ENCODE measurements around the gene EFCAB9. TPM values are rescaled to one million over a fixed set of nuclear protein-coding genes. Genes with fewer than 3 reads are reported as not detected.

EFCAB9 gene
- total RNA-seq, 2 experiments from 2014 or later, result not detected

DNA sequence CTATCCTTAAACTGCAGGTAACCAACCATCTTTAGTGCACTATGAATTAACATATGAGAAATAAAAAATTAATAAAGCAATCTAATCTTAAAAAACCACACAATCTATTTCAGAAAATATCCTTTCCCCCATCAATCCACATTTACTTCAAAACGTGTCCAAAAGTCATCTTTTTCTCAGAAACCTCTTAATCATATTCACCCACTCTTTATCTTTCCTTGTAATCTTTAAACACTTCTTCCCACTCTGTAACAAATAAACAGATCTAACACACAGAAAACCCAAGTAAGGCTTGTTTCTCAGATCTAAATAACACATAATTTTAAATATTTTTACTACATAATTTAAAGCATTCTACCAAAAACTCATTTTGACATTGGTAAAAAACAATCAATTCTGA is 44.4 kb downstream of the EFCAB9 start:
- H3K27ac ChIP-seq (ENCODE audit: low read depth, low read length, poor library complexity, severe bottlenecking), result no peak overlapping the region
- intact Hi-C loops (cut with micrococcal nuclease; ENCODE audit: unreplicated experiment), result no loop called here

DNA sequence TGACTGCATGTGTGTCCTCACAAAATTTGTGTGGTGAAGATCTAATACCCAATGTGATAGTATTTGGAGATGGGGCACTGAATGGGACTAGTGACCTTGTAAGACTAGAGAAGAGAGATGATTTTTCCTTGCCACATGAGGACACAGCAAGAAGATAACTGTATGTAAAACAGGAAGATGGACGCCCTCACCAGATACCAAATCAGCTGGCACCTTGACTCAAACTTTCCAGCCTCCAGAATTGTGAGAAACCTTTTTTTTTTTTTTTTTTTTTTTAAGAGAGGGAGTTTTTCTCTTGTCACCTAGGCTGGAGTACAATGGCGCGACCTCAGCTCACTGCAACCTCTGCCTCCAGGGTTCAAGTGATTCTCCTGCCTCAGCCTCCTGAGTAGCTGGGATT is 49.3 kb downstream of the EFCAB9 start:
- DNase-seq (ENCODE audit: low spot score), result no peak
- no peaks in the 10 kb centered on the region; the same call in 1 of the 2 replicates for H3K79me2 ChIP-seq (ENCODE audit: insufficient read depth, low read depth, low read length)
- H3K9me3 ChIP-seq (ENCODE audit: low read length), result no peaks in the 10 kb centered on the region
- no peaks in the 10 kb centered on the region for H3K9me2 ChIP-seq (ENCODE audit: insufficient read depth, low read length)
- no peak overlapping the region for H3K4me3 ChIP-seq (ENCODE audit: low read depth, low read length, poor library complexity, severe bottlenecking)
- no peaks in the 10 kb centered on the region for H3K4me1 ChIP-seq (ENCODE audit: insufficient read depth, low read length, poor library complexity, severe bottlenecking)
- H2AFZ ChIP-seq (ENCODE audit: low read length), result no peak overlapping the region
- no peaks in the 10 kb centered on the region for H3K36me3 ChIP-seq (ENCODE audit: insufficient read depth, low read length)
- BruUV-seq (replicated peaks), result no TSS peak
- H3K27ac ChIP-seq (ENCODE audit: low read depth, low read length, poor library complexity, severe bottlenecking), result no peak overlapping the region
- intact Hi-C loops (cut with micrococcal nuclease; ENCODE audit: unreplicated experiment), result no loop called here
- CTCF ChIA-PET (ENCODE audit: unreplicated experiment), result no interaction called here
- TF ChIP-seq, protein P1, sequence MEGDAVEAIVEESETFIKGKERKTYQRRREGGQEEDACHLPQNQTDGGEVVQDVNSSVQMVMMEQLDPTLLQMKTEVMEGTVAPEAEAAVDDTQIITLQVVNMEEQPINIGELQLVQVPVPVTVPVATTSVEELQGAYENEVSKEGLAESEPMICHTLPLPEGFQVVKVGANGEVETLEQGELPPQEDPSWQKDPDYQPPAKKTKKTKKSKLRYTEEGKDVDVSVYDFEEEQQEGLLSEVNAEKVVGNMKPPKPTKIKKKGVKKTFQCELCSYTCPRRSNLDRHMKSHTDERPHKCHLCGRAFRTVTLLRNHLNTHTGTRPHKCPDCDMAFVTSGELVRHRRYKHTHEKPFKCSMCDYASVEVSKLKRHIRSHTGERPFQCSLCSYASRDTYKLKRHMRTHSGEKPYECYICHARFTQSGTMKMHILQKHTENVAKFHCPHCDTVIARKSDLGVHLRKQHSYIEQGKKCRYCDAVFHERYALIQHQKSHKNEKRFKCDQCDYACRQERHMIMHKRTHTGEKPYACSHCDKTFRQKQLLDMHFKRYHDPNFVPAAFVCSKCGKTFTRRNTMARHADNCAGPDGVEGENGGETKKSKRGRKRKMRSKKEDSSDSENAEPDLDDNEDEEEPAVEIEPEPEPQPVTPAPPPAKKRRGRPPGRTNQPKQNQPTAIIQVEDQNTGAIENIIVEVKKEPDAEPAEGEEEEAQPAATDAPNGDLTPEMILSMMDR (conservative IDR thresholded peaks at IDR 0.05; ENCODE audit: low read length), result no peak
- TF ChIP-seq EZH2phosphoT487 (IDR thresholded peaks at IDR 0.05; ENCODE audit: borderline replicate concordance, low read depth, low read length), result no peak
- POLR2A ChIA-PET, result interaction anchor here (0.7 kb wide), 1 partner anchor 1955 kb away, joined by 3 read pairs; no protein-coding TSS in a partner anchor
- no peak overlapping the region for H3K4me2 ChIP-seq (ENCODE audit: low read length)
- no peaks in the 10 kb centered on the region for H4K20me1 ChIP-seq (ENCODE audit: insufficient read depth, low read length)

More for the DNA sequence above, 44.4 kb downstream of the EFCAB9 start:
- BruUV-seq (replicated peaks), result no TSS peak
- Histone ChIP-seq H3K79me2 (ENCODE audit: insufficient read depth, low read depth, low read length) (no peaks in the 10 kb centered on the region), H3K4me2 (ENCODE audit: low read length) (no peak overlapping the region), H4K20me1 (ENCODE audit: insufficient read depth, low read length) (no peaks in the 10 kb centered on the region), H3K4me3 (ENCODE audit: low read depth, low read length, poor library complexity, severe bottlenecking) (no peak overlapping the region), H2AFZ (ENCODE audit: low read length) (no peak overlapping the region), H3K9me3 (ENCODE audit: low read length) (no peaks in the 10 kb centered on the region), H3K4me1 (ENCODE audit: insufficient read depth, low read length, poor library complexity, severe bottlenecking) (peaks cover 24% of the 10 kb centered on the region), H3K36me3 (ENCODE audit: insufficient read depth, low read length) (peaks cover 8% of the 10 kb centered on the region; the same call in 1 of the 2 replicates), H3K9me2 (ENCODE audit: insufficient read depth, low read length) (no peaks in the 10 kb centered on the region)
- TF ChIP-seq, protein P1 (conservative IDR thresholded peaks at IDR 0.05; ENCODE audit: low read length), result no peak
- TF ChIP-seq EZH2phosphoT487 (IDR thresholded peaks at IDR 0.05; ENCODE audit: borderline replicate concordance, low read depth, low read length), result no peak
- CTCF ChIA-PET (ENCODE audit: unreplicated experiment), result no interaction called here
- POLR2A ChIA-PET, result no interaction called here
- DNase-seq (ENCODE audit: low spot score), result no peak

DNA sequence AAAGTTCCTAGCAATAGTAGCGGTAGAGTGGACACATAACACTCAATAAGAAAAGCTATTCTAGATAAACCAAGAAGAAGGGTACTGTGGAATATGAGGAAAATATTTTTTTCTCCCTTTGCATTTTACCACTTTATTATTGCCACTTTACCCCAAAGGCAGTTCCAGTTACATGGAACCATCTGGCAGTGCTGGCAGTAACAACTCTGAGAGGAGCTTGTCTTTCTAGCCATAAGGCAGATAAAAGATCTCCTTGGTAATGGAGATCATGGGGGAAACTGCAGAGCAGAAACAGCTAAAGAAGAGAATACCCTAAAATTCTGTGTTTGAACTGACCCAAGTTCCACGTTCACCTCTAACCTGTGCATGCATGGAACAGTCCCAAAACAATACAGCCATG is 51.1 kb downstream of the EFCAB9 start:
- ChIA-PET POLR2A (no interaction called here), CTCF (ENCODE audit: unreplicated experiment) (no interaction called here)
- no peaks in the 10 kb centered on the region for H3K9me3 ChIP-seq (ENCODE audit: low read length)
- H3K4me1 ChIP-seq (ENCODE audit: insufficient read depth, low read length, poor library complexity, severe bottlenecking), result no peaks in the 10 kb centered on the region
- no TSS peak for BruUV-seq (replicated peaks)
- H3K27ac ChIP-seq (ENCODE audit: low read depth, low read length, poor library complexity, severe bottlenecking), result no peak overlapping the region
- no peak for DNase-seq (ENCODE audit: low spot score)
- no peak overlapping the region for H3K4me2 ChIP-seq (ENCODE audit: low read length)
- H3K9me2 ChIP-seq (ENCODE audit: insufficient read depth, low read length), result no peaks in the 10 kb centered on the region
- no peaks in the 10 kb centered on the region; the same call in 1 of the 2 replicates for H3K79me2 ChIP-seq (ENCODE audit: insufficient read depth, low read depth, low read length)
- no peak overlapping the region for H2AFZ ChIP-seq (ENCODE audit: low read length)
- intact Hi-C loops (cut with micrococcal nuclease; ENCODE audit: unreplicated experiment), result no loop called here
- no peaks in the 10 kb centered on the region for H3K36me3 ChIP-seq (ENCODE audit: insufficient read depth, low read length)
- TF ChIP-seq EZH2phosphoT487 (IDR thresholded peaks at IDR 0.05; ENCODE audit: borderline replicate concordance, low read depth, low read length), result no peak
- TF ChIP-seq, protein P1 (conservative IDR thresholded peaks at IDR 0.05; ENCODE audit: low read length), result no peak
- no peak overlapping the region for H3K4me3 ChIP-seq (ENCODE audit: low read depth, low read length, poor library complexity, severe bottlenecking)
- H4K20me1 ChIP-seq (ENCODE audit: insufficient read depth, low read length), result no peaks in the 10 kb centered on the region

Data from OCI-LY7 (cell line).